Activated T-helper 1 cell treated with Interleukin-2 at 50 U/mL for 16 hours (primary cell): Measurements from ENCODE around the gene APOD.

Experiments used
- DNase-seq: peaks from one replicate; pipeline ENCODE4 v3.0.0-alpha.2; 2020; ENCODE audit warnings: low read depth

The APOD gene

DNA sequence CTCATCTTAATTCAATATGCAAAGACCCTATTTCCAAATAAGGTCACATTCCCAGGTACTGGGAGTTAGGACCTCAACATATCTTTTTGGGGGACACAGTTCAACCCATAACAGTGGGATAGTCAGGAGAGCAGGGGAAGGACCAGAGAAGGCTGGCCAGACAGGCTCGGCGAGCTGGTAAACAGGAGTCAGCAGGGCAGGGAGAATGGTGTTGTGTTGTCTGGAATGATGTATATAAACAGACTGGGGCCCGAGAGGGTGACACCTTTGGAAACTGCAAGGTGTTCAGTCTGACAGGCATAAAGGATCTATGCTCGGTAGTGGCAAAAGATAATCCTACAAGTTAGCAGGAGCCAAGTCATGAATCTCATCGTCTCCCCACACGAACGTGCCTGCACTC is 30.5 kb downstream of the APOD start:
- DNase-seq = no peak

- DNase-seq = no peak
Measured at GRCh38 chr3:195551381-195551978, 32.3 kb downstream of the APOD start.

DNA sequence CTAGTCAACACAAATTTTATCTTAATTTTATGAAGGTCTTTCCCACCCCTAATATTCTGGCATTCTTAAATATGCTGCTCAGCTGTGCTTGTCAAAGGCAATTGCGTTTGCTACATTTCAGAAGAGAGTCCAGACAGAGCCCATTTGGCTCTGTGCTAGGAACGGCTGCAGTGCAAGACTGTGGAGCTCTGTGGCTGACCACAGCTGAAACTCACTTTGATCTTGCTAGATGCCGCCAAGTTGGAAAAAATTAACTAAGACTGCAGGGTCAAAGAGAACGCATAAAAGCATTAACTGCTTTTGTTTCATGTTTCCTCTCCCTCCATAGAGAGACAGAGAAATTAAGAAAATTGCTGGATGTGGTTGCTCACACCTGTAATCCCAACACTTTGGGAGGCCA is 33.0 kb downstream of the APOD start:
- no peak for DNase-seq

DNA sequence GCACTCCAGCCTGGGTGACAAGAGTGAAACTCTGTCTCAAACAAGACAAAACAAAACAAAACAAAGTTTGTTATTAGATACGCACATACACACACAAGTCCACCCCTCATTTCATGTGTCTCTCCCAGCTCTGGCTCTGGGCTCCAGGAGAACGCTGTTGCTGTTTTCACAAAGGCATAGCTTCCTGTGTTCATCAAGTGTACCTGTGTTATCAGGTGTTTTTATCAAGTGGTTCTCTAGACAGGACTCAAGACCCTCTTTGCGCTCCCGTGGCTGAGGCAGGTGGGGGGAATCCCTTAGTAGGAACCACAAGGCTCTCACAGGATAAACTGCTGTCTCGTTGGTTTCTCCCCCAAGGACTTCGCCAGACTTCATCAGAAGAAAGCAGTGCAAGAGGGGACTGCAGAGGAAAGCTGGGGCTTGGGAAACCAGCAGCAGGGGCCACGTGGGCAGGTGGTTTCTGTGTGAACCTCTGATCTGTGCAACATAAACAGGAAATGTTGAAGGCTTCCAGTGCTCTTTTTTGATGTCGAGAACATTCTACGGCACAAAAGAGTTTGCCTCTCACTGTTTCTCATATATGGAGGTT is 33.7 kb downstream of the APOD start:
- peak; percentile 69 for DNase-seq

- DNase-seq = no peak
Measured at GRCh38 chr3:195548987-195549386, 34.8 kb downstream of the APOD start.

- no peak for DNase-seq
Measured at GRCh38 chr3:195548501-195548900, 35.2 kb downstream of the APOD start.

- no peak for DNase-seq
Measured at GRCh38 chr3:195548006-195548405, 35.7 kb downstream of the APOD start.

DNA sequence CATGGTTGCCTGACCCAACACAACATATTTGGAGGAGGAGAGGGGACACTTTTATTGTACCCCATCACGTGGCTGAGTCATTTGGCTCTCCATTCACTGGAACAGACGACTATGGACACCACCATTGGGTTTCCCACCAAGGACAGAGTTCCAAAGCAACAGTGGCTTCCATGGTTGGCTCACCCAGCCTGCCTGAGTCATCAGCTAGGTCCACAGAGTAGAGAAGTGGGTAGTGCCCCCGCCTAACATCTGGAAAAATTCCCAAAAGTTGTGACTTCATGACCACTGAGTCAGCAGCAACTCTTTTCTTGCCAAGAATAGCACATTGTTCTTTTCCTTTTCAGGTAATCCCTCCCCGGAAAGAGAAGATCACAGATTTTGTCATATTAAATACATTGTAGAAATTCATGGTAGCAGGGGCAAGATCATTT is 37.6 kb downstream of the APOD start:
- DNase-seq = no peak

GRCh38 chr3:195544634-195545033 is 39.1 kb downstream of the APOD start:
- DNase-seq = no peak

GRCh38 chr3:195544230-195544536 is 39.6 kb downstream of the APOD start:
- no peak for DNase-seq

DNA sequence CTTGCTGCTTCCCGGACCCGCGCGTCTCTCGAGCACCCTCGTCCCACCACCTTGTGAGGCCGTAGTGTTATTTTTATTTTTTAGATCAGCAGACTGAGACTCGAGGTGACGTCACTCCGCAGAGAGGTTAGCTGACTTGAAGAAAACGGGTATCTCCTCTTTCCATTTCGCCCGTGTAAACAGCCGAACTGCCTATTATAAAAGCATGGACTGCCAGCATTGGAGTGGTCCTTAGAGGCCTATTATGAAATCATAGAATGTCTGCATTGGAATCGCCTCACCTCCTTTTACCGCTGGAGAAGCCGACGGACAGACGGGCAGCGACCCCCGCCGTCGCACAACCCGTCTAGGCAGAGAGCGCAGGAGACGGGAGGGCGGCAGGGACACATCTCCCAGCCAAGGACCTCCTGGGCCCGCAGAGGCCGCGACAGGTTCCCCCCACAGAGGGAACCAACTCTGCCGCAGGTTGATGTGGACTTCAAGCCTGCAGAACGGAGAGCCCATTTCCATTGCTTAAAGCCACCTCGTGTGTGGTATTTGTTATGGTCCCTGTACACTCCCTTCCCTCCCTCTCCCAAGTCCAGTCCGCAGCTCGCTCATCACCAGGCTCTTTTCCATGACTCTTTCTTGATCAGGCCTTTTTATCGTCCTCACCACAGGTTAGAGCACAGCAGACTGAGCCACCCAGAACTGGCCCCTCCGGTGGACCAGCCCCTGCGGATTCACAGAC is 40.1 kb downstream of the APOD start:
- DNase-seq = no peak

DNA sequence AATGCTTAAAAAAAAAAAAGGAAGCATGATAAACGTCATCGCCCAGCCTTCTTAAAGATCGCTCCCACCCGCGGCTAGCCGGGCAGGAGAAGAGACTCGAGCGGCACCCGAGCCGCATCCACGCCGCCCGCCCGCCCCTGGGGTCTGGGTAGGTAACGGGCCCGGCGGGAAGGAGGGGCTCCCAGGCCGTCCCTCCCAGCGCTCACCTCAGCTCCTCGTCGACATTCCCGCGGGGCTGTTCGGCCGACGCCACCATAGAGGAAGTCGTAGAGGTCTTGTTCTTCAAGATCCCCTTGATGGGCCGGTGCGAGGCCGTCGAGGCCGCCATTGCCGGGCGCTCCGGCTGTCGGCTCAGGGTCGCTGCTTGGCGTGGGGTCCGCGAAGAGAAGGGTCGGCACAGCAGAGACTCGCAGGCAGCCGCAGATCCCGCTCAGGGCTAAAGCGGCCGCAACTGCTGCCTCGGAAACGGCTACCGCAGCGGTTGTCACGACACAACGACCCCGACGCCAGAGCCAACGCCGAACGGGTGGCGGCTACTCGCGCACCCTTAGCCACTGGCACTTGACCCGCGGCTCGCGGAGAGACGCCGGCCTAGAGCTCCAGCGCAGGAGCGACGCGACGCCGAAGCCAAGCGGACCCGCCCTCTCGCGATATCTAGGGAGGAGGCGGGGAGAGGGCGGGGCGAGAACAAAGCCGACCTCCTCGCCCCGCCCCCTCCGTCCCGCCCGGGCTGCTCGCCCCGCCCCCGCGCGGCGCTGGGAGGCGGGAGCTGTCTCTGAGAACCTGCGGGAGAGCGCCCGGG is 40.8 kb downstream of the APOD start, which contains the start of gene PPP1R2:
Gene PPP1R2, minus strand, starts transcription at position 628 of the 802 bp plus-strand sequence. Its CDS starts 300 bp downstream, at position 328.
- peak; percentile 89 for DNase-seq

- DNase-seq = no peak
Measured at GRCh38 chr3:195542316-195542697, 41.4 kb downstream of the APOD start.

DNA sequence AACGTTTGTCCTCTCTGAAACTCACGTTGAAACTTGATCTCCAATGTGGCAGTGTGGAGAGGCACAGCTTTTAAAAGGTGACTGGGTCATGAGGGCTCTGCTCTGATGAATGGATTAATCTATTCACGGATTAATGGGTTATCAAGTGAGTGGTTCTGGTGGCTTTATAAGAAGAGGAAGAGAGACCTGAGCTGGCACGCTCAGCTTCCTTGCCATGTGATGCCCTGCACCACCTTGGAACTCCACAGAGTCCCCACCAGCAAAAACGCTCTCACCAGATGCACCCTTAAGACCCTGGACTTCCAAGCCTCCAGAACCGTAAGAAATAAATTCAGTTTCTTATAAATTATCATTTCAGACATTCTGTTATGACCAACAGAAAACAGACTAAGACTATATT is 43.2 kb downstream of the APOD start:
- DNase-seq = no peak

GRCh38 chr3:195540027-195540426 is 43.7 kb downstream of the APOD start:
- DNase-seq = no peak

DNA sequence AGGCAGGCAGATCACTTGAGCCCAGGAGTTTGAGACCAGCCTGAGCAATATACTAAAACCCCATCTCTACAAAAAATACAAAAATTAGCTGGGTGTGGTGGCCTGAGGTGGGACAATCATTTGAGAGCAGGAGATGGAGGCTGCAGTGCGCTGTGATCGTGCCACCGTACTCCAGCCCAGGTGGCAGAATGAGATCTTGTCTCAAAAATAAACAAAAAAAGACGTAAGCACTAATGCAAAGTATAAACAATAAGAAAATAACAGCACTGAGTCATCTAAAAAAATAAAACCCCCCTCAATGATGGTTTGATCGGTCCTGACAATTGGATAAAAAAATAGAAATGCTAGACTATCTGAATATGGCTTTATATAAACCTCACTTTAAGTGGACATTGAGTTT is 44.3 kb downstream of the APOD start:
- DNase-seq = no peak

GRCh38 chr3:195537995-195538394 is 45.7 kb downstream of the APOD start:
- DNase-seq = no peak

DNA sequence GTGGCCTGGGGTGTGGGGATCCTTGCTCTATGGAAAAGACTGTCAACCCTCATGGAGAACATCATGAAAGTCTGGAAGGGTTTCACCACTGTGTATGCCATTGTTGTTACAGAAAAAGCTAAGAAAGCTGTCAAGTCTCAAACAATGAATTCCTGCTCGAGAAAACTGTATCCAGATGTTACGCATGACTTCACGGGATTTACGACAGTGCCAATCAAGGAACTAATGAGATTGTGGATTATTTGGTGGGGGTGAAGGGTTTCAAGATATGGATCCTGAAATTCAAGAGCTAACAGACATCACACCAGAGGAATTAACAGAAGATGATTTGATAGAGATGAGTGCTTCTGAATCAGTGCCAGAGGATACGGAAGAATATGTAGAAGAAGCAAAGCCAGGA is 48.4 kb downstream of the APOD start:
- DNase-seq = no peak

- DNase-seq = no peak
Measured at GRCh38 chr3:195532834-195533233, 50.9 kb downstream of the APOD start.

DNA sequence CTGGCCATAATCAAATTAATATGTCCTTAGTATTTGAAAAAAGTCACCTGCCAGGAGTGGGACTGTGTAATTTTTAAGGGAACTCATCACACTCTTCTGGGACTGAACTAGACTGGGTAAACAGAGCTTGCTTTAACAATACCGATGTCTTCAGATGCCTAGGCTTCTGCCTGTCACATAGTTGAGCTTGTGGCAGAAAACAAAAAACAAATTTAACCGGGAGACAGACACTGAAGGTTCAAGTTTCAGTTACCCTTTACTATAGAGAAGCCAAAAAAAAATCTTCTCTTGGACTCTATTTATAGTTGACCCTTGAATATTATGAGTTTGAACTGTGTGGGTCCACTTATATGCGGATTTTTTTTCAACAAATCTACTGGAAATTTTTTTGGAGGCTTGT is 51.4 kb downstream of the APOD start:
- no peak for DNase-seq

DNA sequence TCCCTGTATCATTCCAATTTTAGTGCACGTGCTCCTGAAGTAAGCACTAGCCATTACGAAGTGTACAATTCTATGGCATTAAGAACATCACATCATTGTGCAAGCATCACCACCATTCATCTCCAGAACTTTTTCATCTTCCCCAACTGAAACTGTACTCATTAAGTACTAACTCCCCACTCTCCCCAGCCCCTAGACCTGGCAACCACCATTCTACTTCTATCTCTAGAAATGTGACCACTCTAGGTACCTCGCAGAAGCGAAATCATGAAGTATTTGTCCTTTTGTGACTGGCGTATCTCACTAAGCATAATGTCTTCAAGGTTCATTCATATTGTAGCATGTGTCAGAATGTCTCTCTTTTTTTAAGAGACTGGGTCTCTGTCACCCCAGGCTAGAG is 52.1 kb downstream of the APOD start:
- no peak for DNase-seq

- no peak for DNase-seq
Measured at GRCh38 chr3:195526492-195526891, 57.2 kb downstream of the APOD start.
